Superior temporal gyrus (tissue), 1 donor: Measurements from ENCODE around the gene SLC17A6.

Experiments used
- DNase-seq: peaks from one replicate; pipeline ENCODE4 v3.0.0-alpha.2; 2016; ENCODE audit errors: extremely low spot score

SLC17A6 gene

GRCh38 chr11:22337596-22338485 is at the start of gene SLC17A6:
Gene SLC17A6, plus strand, starts transcription at chr11:22338381. Its CDS starts 153 bp downstream, at chr11:22338534.
- no peak for DNase-seq

- DNase-seq, result no peak
Observed at GRCh38 chr11:22302368-22302767, 35.8 kb upstream of the SLC17A6 start.

GRCh38 chr11:22304337-22304961 is 33.7 kb upstream of the SLC17A6 start:
- peak; percentile 82 for DNase-seq

- DNase-seq, result no peak
Observed at GRCh38 chr11:22317656-22318055, 20.5 kb upstream of the SLC17A6 start.

GRCh38 chr11:22331771-22332170 is 6.4 kb upstream of the SLC17A6 start:
- no peak for DNase-seq

GRCh38 chr11:22336587-22336986 is 1.6 kb upstream of the SLC17A6 start:
- no peak for DNase-seq

GRCh38 chr11:22339611-22340010 is 1.4 kb downstream of the SLC17A6 start:
- DNase-seq, result peak; percentile 36

- no peak for DNase-seq
Observed at GRCh38 chr11:22340235-22340634, 2.1 kb downstream of the SLC17A6 start.

- DNase-seq, result no peak
Observed at GRCh38 chr11:22340701-22341587, 2.8 kb downstream of the SLC17A6 start.

GRCh38 chr11:22341588-22341931 is 3.4 kb downstream of the SLC17A6 start:
- no peak for DNase-seq

GRCh38 chr11:22342211-22343031 is 4.2 kb downstream of the SLC17A6 start:
- no peak for DNase-seq

GRCh38 chr11:22343032-22343324 is 4.8 kb downstream of the SLC17A6 start:
- no peak for DNase-seq

- DNase-seq, result no peak
Observed at GRCh38 chr11:22343371-22344032, 5.3 kb downstream of the SLC17A6 start.

- DNase-seq, result no peak
Observed at GRCh38 chr11:22344081-22344480, 5.9 kb downstream of the SLC17A6 start.

- no peak for DNase-seq
Observed at GRCh38 chr11:22346282-22346681, 8.1 kb downstream of the SLC17A6 start.

GRCh38 chr11:22347857-22348487 is 9.8 kb downstream of the SLC17A6 start:
- DNase-seq, result no peak

GRCh38 chr11:22349491-22349890 is 11.3 kb downstream of the SLC17A6 start:
- no peak for DNase-seq

- DNase-seq, result no peak
Observed at GRCh38 chr11:22359295-22359694, 21.1 kb downstream of the SLC17A6 start.

- DNase-seq, result peak; percentile 20
Observed at GRCh38 chr11:22371160-22371559, 33.0 kb downstream of the SLC17A6 start.

- no peak for DNase-seq
Observed at GRCh38 chr11:22387126-22387525, 48.9 kb downstream of the SLC17A6 start.
